ENCODE results near the gene FIZ1.
A peak's percentile ranks its signal among the peaks of the same experiment; 100 is the strongest.

Gene FIZ1

GRCh38 chr19:55635856-55636440 lies 36.6 kb upstream of the FIZ1 start:
- DNase-seq = no peak

- no peak for DNase-seq
Observed at GRCh38 chr19:55635334-55635717, 36.0 kb upstream of the FIZ1 start.

- no peak for DNase-seq
Observed at GRCh38 chr19:55633861-55634260, 34.5 kb upstream of the FIZ1 start.

- DNase-seq = peak; percentile 83
Observed at GRCh38 chr19:55632463-55632834, 33.1 kb upstream of the FIZ1 start.

- DNase-seq = no peak
Observed at GRCh38 chr19:55626350-55626749, 27.0 kb upstream of the FIZ1 start.

- no peak for DNase-seq
Observed at GRCh38 chr19:55625004-55625326, 25.6 kb upstream of the FIZ1 start.

- peak; percentile 91 for DNase-seq
Observed at GRCh38 chr19:55624109-55625003, 25.0 kb upstream of the FIZ1 start, which contains the start of gene ZNF784. Gene ZNF784 (minus strand): TSS chr19:55624566. CDS start chr19:55624561, 5 bp downstream.

GRCh38 chr19:55623561-55623960 lies 24.2 kb upstream of the FIZ1 start:
- no peak for DNase-seq

- no peak for DNase-seq
Observed at GRCh38 chr19:55623130-55623529, 23.8 kb upstream of the FIZ1 start.

GRCh38 chr19:55622242-55622969 lies 23.1 kb upstream of the FIZ1 start:
- DNase-seq = no peak

- DNase-seq = no peak
Observed at GRCh38 chr19:55621673-55622231, 22.4 kb upstream of the FIZ1 start.

- no peak for DNase-seq
Observed at GRCh38 chr19:55621205-55621672, 21.9 kb upstream of the FIZ1 start.

- no peak for DNase-seq
Observed at GRCh38 chr19:55620410-55621204, 21.3 kb upstream of the FIZ1 start.

GRCh38 chr19:55619286-55619685 lies 20.0 kb upstream of the FIZ1 start:
- no peak for DNase-seq

- DNase-seq = no peak
Observed at GRCh38 chr19:55618426-55618825, 19.1 kb upstream of the FIZ1 start.

- DNase-seq = no peak
Observed at GRCh38 chr19:55617426-55617825, 18.1 kb upstream of the FIZ1 start.

GRCh38 chr19:55616395-55616875 lies 17.1 kb upstream of the FIZ1 start:
- no peak for DNase-seq

GRCh38 chr19:55615543-55616394 lies 16.5 kb upstream of the FIZ1 start:
- no peak for DNase-seq

- DNase-seq = no peak
Observed at GRCh38 chr19:55614711-55615542, 15.6 kb upstream of the FIZ1 start.

- DNase-seq = no peak
Observed at GRCh38 chr19:55613930-55614710, 14.8 kb upstream of the FIZ1 start.

Measured in retina (tissue), 1 donor.